ENCODE results near the gene C1orf105. TPM values are rescaled to one million over a fixed set of nuclear protein-coding genes. Genes with fewer than 3 reads are reported as not detected.

The C1orf105 gene
- total and polyA plus RNA-seq, 2 of the 13 experiments (the other 11 are each of a cell fraction or from before 2014, with no cell fraction given) = 0.15 to 0.45 TPM

DNA sequence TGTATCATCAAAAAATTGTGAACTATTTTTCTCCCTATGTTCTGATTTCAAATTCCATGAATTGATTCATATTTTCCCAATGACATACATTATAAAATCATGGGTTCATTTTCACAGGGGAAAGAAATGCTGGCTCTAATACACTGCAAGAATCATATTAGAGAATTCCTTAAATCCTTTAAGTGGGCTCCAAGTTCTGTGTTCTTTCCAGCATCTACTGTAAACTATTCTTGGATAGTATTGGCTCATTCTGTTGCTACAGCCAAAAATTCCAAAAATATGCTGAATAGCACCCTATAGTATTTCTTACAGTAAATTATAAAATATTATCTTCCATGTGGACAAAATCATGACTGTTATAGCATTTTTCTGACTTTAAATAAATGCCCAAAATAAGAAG lies 19.0 kb upstream of the C1orf105 start (continued):
- TF ChIP-seq ZBTB20 (CRISPR knock-in tag; IDR thresholded peaks at IDR 0.05; ENCODE audit: borderline replicate concordance, low read depth) (no peak), ZNF746 (CRISPR knock-in tag; IDR thresholded peaks at IDR 0.05) (no peak)
- TF ChIP-seq, protein P1, sequence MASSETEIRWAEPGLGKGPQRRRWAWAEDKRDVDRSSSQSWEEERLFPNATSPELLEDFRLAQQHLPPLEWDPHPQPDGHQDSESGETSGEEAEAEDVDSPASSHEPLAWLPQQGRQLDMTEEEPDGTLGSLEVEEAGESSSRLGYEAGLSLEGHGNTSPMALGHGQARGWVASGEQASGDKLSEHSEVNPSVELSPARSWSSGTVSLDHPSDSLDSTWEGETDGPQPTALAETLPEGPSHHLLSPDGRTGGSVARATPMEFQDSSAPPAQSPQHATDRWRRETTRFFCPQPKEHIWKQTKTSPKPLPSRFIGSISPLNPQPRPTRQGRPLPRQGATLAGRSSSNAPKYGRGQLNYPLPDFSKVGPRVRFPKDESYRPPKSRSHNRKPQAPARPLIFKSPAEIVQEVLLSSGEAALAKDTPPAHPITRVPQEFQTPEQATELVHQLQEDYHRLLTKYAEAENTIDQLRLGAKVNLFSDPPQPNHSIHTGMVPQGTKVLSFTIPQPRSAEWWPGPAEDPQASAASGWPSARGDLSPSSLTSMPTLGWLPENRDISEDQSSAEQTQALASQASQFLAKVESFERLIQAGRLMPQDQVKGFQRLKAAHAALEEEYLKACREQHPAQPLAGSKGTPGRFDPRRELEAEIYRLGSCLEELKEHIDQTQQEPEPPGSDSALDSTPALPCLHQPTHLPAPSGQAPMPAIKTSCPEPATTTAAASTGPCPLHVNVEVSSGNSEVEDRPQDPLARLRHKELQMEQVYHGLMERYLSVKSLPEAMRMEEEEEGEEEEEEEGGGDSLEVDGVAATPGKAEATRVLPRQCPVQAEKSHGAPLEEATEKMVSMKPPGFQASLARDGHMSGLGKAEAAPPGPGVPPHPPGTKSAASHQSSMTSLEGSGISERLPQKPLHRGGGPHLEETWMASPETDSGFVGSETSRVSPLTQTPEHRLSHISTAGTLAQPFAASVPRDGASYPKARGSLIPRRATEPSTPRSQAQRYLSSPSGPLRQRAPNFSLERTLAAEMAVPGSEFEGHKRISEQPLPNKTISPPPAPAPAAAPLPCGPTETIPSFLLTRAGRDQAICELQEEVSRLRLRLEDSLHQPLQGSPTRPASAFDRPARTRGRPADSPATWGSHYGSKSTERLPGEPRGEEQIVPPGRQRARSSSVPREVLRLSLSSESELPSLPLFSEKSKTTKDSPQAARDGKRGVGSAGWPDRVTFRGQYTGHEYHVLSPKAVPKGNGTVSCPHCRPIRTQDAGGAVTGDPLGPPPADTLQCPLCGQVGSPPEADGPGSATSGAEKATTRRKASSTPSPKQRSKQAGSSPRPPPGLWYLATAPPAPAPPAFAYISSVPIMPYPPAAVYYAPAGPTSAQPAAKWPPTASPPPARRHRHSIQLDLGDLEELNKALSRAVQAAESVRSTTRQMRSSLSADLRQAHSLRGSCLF (CRISPR knock-in tag; IDR thresholded peaks at IDR 0.05; ENCODE audit: borderline replicate concordance) = no peak

DNA sequence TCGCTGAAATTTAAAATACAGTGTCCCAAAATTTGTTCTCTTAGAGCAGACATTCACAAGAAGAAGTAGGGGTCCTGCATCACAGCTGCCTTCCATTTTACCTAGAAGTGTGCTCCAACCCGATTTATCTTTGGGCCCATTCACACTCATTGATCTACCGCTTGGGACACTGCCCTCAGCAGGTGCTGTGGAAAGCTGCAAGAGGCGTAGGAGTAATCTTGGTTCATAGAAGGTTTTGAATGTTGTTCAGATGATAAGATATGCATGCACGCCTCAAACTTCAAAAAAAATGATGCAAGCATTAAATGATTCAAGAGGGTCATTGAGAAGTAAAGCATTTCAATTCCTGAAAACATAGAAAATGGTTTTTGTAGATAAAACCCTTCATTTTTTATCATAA lies 18.6 kb upstream of the C1orf105 start:
- H2AFZ ChIP-seq (ENCODE audit: low read length) = no peak overlapping the region
- no peaks in the 10 kb centered on the region for H3K9me3 ChIP-seq (ENCODE audit: low read length)
- peak; percentile 26; the same call in 1 of the 2 replicates for TF ChIP-seq SMC3 (IDR thresholded peaks at IDR 0.05; ENCODE audit: low read length)
- TF ChIP-seq, protein P2, sequence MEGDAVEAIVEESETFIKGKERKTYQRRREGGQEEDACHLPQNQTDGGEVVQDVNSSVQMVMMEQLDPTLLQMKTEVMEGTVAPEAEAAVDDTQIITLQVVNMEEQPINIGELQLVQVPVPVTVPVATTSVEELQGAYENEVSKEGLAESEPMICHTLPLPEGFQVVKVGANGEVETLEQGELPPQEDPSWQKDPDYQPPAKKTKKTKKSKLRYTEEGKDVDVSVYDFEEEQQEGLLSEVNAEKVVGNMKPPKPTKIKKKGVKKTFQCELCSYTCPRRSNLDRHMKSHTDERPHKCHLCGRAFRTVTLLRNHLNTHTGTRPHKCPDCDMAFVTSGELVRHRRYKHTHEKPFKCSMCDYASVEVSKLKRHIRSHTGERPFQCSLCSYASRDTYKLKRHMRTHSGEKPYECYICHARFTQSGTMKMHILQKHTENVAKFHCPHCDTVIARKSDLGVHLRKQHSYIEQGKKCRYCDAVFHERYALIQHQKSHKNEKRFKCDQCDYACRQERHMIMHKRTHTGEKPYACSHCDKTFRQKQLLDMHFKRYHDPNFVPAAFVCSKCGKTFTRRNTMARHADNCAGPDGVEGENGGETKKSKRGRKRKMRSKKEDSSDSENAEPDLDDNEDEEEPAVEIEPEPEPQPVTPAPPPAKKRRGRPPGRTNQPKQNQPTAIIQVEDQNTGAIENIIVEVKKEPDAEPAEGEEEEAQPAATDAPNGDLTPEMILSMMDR (CRISPR knock-in tag; IDR thresholded peaks at IDR 0.05) = peak; percentile 49
- TF ChIP-seq SP5 (CRISPR knock-in tag; IDR thresholded peaks at IDR 0.05; ENCODE audit: borderline replicate concordance, low read depth) = no peak
- TF ChIP-seq STAG1 (CRISPR knock-in tag; IDR thresholded peaks at IDR 0.05) = peak; percentile 61
- no peak for TF ChIP-seq SATB2 (CRISPR knock-in tag; IDR thresholded peaks at IDR 0.05)
- TF ChIP-seq NRL (CRISPR knock-in tag; IDR thresholded peaks at IDR 0.05; ENCODE audit: borderline replicate concordance) = no peak
- peak; percentile 20; the same call in 1 of the 2 replicates for TF ChIP-seq TCF7 (IDR thresholded peaks at IDR 0.05; ENCODE audit: low read depth)
- TF ChIP-seq RAD21 (CRISPR knock-in tag; IDR thresholded peaks at IDR 0.05) = no peak
- TF ChIP-seq, protein P3, sequence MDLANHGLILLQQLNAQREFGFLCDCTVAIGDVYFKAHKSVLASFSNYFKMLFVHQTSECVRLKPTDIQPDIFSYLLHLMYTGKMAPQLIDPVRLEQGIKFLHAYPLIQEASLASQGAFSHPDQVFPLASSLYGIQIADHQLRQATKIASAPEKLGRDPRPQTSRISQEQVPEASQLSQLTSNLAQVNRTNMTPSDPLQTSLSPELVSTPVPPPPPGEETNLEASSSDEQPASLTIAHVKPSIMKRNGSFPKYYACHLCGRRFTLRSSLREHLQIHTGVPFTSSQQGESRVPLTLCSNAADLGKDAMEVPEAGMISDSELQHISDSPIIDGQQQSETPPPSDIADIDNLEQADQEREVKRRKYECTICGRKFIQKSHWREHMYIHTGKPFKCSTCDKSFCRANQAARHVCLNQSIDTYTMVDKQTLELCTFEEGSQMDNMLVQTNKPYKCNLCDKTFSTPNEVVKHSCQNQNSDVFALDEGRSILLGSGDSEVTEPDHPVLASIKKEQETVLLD (CRISPR knock-in tag; IDR thresholded peaks at IDR 0.05; ENCODE audit: low read depth) = no peak
- ATAC-seq (peak; percentile 83), DNase-seq (ENCODE audit: low spot score) (peak; percentile 20), FAIRE-seq (peak; percentile 15)
- no peak overlapping the region for H3K27ac ChIP-seq (ENCODE audit: extremely low read length, insufficient read depth, low read length)
- no peaks in the 10 kb centered on the region for H3K36me3 ChIP-seq (replicated peaks in 1 of 2; ENCODE audit: control insufficient read depth in 1 of 2, insufficient read depth in 2 of 2, low read length in 2 of 2)
- no peaks in the 10 kb centered on the region for H3K79me2 ChIP-seq (ENCODE audit: insufficient read depth, low read length)
- no peaks in the 10 kb centered on the region; a peak in 1 of 5 replicates for H3K27me3 ChIP-seq (ENCODE audit: control insufficient read depth in 1 of 2, insufficient read depth in 2 of 2, low read length in 2 of 2)
- H3K4me1 ChIP-seq (ENCODE audit: insufficient read depth, low read length) = peaks cover 15% of the 10 kb centered on the region
- in situ Hi-C loops (cut with HindIII; ENCODE audit: extremely low pct_ligation_motif_present, low pct_unique_long_range_greater_than_20kb) (no loop called here), intact Hi-C loops (cut with micrococcal nuclease; ENCODE audit: unreplicated experiment) (no loop called here)
- POLR2A ChIA-PET = no interaction called here
- 25% methylated on average over 5 of the region's 5 CpGs for WGBS (ENCODE audit: low lambda C conversion rate)
- CTCF ChIA-PET (ENCODE audit: low intra/inter-chr PET ratio, low total read pairs) = no interaction called here
- no peak overlapping the region for H3K4me2 ChIP-seq (ENCODE audit: low read depth, low read length)
- no peak overlapping the region for H3K9ac ChIP-seq (ENCODE audit: insufficient read depth, low read depth, low read length)
- no peak overlapping the region for H3K4me3 ChIP-seq (replicated peaks in 1 of 3; ENCODE audit: insufficient read depth in 1 of 3, low read depth in 2 of 3, low read length in 3 of 3)
- no TSS peak for BruUV-seq (replicated peaks)
- no peaks in the 10 kb centered on the region for H4K20me1 ChIP-seq (ENCODE audit: insufficient read depth, low read length)

Measured in HepG2 (cell line).